GM19455 (cell line): ENCODE results near the gene RECQL5.

ENCODE experiments used
- ATAC-seq: cut with Tn5 transposase; IDR thresholded peaks from one replicate; pipeline ENCODE4 v1.9.1; 2021; ENCODE audit not compliant: unreplicated experiment

RECQL5 gene

GRCh38 chr17:75634754-75635609 is 32.0 kb downstream of the RECQL5 start:
- no peak for ATAC-seq

GRCh38 chr17:75634376-75634740 is 32.6 kb downstream of the RECQL5 start:
- no peak for ATAC-seq

- ATAC-seq: no peak
Measured at GRCh38 chr17:75633486-75634375, 33.2 kb downstream of the RECQL5 start.

GRCh38 chr17:75632863-75633485 is 34.0 kb downstream of the RECQL5 start, which contains the start of gene SMIM5:
Gene SMIM5, plus strand, starts transcription at chr17:75633434. Its CDS starts 6,768 bp downstream, at chr17:75640202.
- ATAC-seq: peak; percentile 63

GRCh38 chr17:75632428-75632827 is 34.5 kb downstream of the RECQL5 start:
- ATAC-seq: no peak

GRCh38 chr17:75631353-75631752 is 35.6 kb downstream of the RECQL5 start:
- ATAC-seq: no peak

GRCh38 chr17:75630071-75630917 is 36.7 kb downstream of the RECQL5 start:
- ATAC-seq: no peak

- ATAC-seq: no peak
Measured at GRCh38 chr17:75629157-75629556, 37.8 kb downstream of the RECQL5 start.

GRCh38 chr17:75628425-75628824 is 38.5 kb downstream of the RECQL5 start:
- ATAC-seq: no peak

GRCh38 chr17:75627094-75627493 is 39.9 kb downstream of the RECQL5 start:
- no peak for ATAC-seq

GRCh38 chr17:75626496-75627038 is 40.4 kb downstream of the RECQL5 start:
- ATAC-seq: no peak

GRCh38 chr17:75625813-75626486 is 41.0 kb downstream of the RECQL5 start:
- no peak for ATAC-seq

GRCh38 chr17:75624714-75625345 is 42.1 kb downstream of the RECQL5 start:
- ATAC-seq: no peak

- ATAC-seq: no peak
Measured at GRCh38 chr17:75624021-75624420, 42.9 kb downstream of the RECQL5 start.

- ATAC-seq: no peak
Measured at GRCh38 chr17:75623386-75623785, 43.6 kb downstream of the RECQL5 start.

- no peak for ATAC-seq
Measured at GRCh38 chr17:75622771-75623273, 44.1 kb downstream of the RECQL5 start.

- ATAC-seq: no peak
Measured at GRCh38 chr17:75622076-75622475, 44.9 kb downstream of the RECQL5 start.

GRCh38 chr17:75621489-75621888 is 45.5 kb downstream of the RECQL5 start:
- no peak for ATAC-seq
